HG03469 (cell line): Measurements from ENCODE around the gene KRIT1.

Source experiments
- ATAC-seq: cut with Tn5 transposase; IDR thresholded peaks from one replicate; pipeline ENCODE4 v1.9.1; 2021; ENCODE audit warnings: mild to moderate bottlenecking, moderate library complexity, moderate number of reproducible peaks; ENCODE audit not compliant: unreplicated experiment

Gene KRIT1

GRCh38 chr7:92156990-92157389 is 88.7 kb downstream of the KRIT1 start:
- ATAC-seq = no peak

DNA sequence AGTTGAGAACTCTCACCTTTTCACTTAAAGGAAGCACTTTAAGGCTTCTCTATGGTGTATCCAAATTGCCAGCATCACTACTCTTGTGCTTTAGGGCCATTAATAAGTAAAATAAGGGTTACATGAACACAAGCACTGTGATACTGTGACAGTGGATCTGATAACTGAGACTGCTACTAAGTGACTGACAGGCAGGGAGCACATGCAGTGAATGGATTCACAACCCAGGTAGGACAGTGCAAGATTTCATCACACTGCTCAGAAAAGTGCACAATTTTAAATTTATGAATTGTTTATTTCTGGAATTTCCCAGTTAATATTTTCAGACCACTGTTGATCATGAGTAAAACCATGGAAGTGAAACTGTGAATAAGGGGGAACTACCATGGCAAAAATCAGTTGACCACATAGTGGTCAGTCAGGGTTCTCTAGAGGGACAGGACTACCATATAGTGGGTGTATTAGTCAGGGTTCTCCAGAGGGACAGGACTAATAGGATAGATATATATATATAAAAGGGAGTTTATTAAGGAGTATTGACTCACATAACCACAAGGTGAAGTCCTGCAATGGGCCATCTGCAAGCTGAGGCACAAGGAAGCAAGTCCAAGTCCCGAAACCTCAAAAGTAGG is 90.5 kb downstream of the KRIT1 start:
- ATAC-seq = no peak

- no peak for ATAC-seq
These were observed 95.2 kb downstream of the KRIT1 start for GRCh38 chr7:92150450-92151017.

DNA sequence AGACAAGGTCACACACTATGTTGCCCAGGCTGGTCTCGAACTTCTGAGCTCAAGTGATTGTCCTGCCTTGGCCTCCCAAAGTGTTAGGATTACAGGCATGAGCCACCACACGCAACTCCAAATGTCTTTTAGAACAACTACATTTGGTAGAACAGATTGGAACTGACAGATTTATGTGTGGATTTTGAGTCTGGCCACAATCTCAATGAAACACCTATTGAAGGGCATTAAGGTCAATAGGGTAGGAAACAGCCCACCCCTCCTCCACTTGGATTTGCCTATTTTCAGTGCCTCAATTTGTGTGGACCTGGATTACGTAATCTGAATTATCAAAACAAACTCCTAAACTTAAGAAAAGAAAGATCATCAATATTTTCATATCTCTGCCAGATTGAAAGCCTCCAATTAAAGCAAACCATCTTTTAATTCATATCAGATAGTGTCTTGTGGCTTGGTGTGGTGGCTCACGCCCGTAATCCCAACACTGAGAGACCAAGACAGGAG is 95.9 kb downstream of the KRIT1 start:
- ATAC-seq = no peak
